Right ventricle myocardium inferior (tissue), 1 donor: Measurements from ENCODE around the gene GRIK2. TPM values are rescaled to one million over a fixed set of nuclear protein-coding genes. Genes with fewer than 3 reads are reported as not detected.

Experiments used
- ATAC-seq: fragments of 200-7000 bp; cut with Tn5 transposase; one replicate; pipeline ENCODE4 v1.9.1; 2020; ENCODE audit warnings: mild to moderate bottlenecking, moderate library complexity
- DNase-seq: peaks from one replicate; pipeline ENCODE4 v3.0.0; 2021; ENCODE audit errors: missing footprints
- intact Hi-C: fragments of 100-400 bp; cut with DNase I; formaldehyde crosslinking; loops from one replicate; pipeline ENCODE4 v1.11.0; 2022
- total RNA-seq: library from RNA; stranded (reverse); fragmentation: NEBNext Ultra II Directional; extraction: Animal tissue kit (Norgen Biotek cat#: 25700); gene quantifications from one replicate; pipeline ENCODE4 v1.2.1, GENCODE V29; 2021
- donor health status: DM: no; HTN: yes; CAD: no; lungs with severe emphysema.

GRIK2 gene
- total RNA-seq, 1 donor from 2014 or later, result 2.7 TPM

- DNase-seq (no peak), ATAC-seq (no peak)
- intact Hi-C loops, result no loop called here
These were observed 123.1 kb downstream of the GRIK2 start for GRCh38 chr6:101516578-101516977.

GRCh38 chr6:101517632-101518031, 124.1 kb downstream of the GRIK2 start:
- ATAC-seq, result no peak
- DNase-seq, result no peak
- intact Hi-C loops, result no loop called here

GRCh38 chr6:101522254-101522653, 128.7 kb downstream of the GRIK2 start:
- intact Hi-C loops, result no loop called here
- DNase-seq (no peak), ATAC-seq (no peak)

- intact Hi-C loops, result no loop called here
- ATAC-seq (no peak), DNase-seq (no peak)
These were observed 134.0 kb downstream of the GRIK2 start for GRCh38 chr6:101527467-101527866.

- ATAC-seq, result no peak
- DNase-seq, result no peak
- intact Hi-C loops, result no loop called here
These were observed 135.3 kb downstream of the GRIK2 start for GRCh38 chr6:101528801-101529200.

- DNase-seq, result no peak
- no peak for ATAC-seq
- intact Hi-C loops, result no loop called here
These were observed 138.0 kb downstream of the GRIK2 start for GRCh38 chr6:101531538-101531937.

- ATAC-seq (no peak), DNase-seq (no peak)
- intact Hi-C loops, result no loop called here
These were observed 140.9 kb downstream of the GRIK2 start for GRCh38 chr6:101534386-101534785.

- DNase-seq (no peak), ATAC-seq (no peak)
- intact Hi-C loops, result no loop called here
These were observed 141.3 kb downstream of the GRIK2 start for GRCh38 chr6:101534821-101535220.

- DNase-seq (no peak), ATAC-seq (no peak)
These were observed 144.3 kb downstream of the GRIK2 start for GRCh38 chr6:101537753-101538316.

GRCh38 chr6:101539510-101540245, 146.2 kb downstream of the GRIK2 start:
- DNase-seq (no peak), ATAC-seq (no peak)
- intact Hi-C loops, result no loop called here

More at GRCh38 chr6:101537753-101538316, 144.3 kb downstream of the GRIK2 start:
- intact Hi-C loops, result no loop called here

GRCh38 chr6:101541894-101542293, 148.4 kb downstream of the GRIK2 start:
- no peak for DNase-seq
- ATAC-seq, result no peak
- intact Hi-C loops, result no loop called here

- DNase-seq (no peak), ATAC-seq (no peak)
- intact Hi-C loops, result no loop called here
These were observed 150.3 kb downstream of the GRIK2 start for GRCh38 chr6:101543796-101544195.

- intact Hi-C loops, result no loop called here
- no peak for ATAC-seq
- no peak for DNase-seq
These were observed 150.8 kb downstream of the GRIK2 start for GRCh38 chr6:101544286-101544685.

- intact Hi-C loops, result no loop called here
These were observed 151.7 kb downstream of the GRIK2 start for GRCh38 chr6:101545191-101545590.

GRCh38 chr6:101550451-101550850, 156.9 kb downstream of the GRIK2 start:
- ATAC-seq (no peak), DNase-seq (no peak)
- intact Hi-C loops, result no loop called here

More at GRCh38 chr6:101545191-101545590, 151.7 kb downstream of the GRIK2 start:
- ATAC-seq (no peak), DNase-seq (no peak)

GRCh38 chr6:101554231-101554630, 160.7 kb downstream of the GRIK2 start:
- intact Hi-C loops, result no loop called here
- no peak for ATAC-seq
- DNase-seq, result no peak

- intact Hi-C loops, result no loop called here
- ATAC-seq (no peak), DNase-seq (no peak)
These were observed 165.2 kb downstream of the GRIK2 start for GRCh38 chr6:101558712-101559111.

GRCh38 chr6:101572627-101573026, 179.1 kb downstream of the GRIK2 start:
- no peak for ATAC-seq
- intact Hi-C loops, result no loop called here
- no peak for DNase-seq

- DNase-seq (no peak), ATAC-seq (no peak)
- intact Hi-C loops, result no loop called here
These were observed 183.6 kb downstream of the GRIK2 start for GRCh38 chr6:101577091-101577490.

- ATAC-seq (no peak), DNase-seq (no peak)
- intact Hi-C loops, result no loop called here
These were observed 184.8 kb downstream of the GRIK2 start for GRCh38 chr6:101578306-101578705.

- intact Hi-C loops, result no loop called here
- no peak for DNase-seq
- ATAC-seq, result no peak
These were observed 189.3 kb downstream of the GRIK2 start for GRCh38 chr6:101582792-101583191.
